ENCODE measurements around the gene UBASH3A.
A peak's percentile ranks its signal among the peaks of the same experiment; 100 is the strongest.

The UBASH3A gene

DNA sequence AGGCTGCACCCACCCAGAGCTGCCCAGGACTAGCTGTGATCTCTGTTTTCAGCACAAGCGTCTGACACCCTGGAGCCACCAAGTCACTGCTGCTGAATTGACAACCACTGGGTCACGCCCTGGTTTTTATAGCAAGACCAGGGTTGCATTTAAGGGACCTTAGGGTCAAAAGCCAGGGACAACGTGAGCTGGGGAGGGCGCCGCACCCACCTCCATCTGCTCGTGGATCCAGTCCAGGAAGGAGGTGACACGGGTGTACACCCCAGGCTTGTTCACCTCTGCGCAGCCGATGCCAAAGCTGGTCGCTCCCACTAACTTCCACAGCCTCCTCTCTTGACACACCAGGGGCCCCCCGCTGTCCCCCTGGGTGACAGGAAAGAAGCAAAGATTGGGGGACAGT, 28.2 kb upstream of the UBASH3A start:
- DNase-seq, result no peak

DNA sequence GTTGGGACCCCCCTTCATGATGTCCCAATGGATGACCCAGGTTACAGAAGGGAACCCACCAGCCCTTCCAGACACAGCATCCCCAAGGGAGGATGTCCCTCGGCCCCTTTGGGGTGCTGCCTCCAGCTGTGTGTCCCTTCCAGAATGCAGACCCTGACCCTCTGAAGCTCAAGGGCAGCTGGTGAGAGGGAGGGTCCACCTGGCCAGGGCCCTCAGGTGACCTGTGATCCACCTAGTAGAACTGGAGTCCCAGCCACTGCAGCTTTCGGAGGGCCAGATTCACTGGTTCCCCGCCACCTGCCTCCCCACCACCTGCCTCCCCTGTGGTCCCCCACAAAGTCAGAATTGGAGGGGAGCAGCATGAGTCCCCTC, 27.8 kb upstream of the UBASH3A start:
- no peak for DNase-seq

DNA sequence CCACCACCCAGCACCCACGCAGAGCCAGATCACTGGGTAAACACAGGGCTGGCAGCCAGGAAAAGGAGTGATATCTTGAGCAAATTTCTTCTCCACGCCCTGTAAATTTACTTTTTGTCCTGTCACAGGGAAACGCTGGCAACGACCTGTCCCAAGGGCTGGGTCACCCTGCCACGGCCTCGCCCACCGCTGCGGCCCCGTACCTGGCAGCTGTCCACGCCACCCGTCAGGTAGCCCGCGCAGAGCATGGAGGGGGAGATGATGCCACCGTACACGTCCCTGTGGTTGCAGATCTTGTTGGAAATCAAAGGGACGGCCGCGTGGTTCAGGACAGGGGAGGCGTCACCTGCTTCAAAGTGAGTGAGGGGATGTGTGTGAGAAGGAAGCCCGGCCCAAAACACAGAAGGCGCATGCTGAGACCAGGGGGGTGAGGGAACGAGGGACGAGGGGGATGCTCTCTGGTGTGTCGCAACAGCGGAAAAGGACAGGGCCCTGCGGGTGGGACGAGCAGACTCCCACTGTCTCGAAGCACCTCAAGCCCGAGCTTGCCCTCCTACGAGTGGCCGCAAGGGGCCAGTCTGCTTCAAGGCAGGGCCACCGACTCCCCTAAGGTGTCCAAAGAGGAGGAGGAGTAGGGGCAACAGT, 27.2 kb upstream of the UBASH3A start:
- no peak for DNase-seq

DNA sequence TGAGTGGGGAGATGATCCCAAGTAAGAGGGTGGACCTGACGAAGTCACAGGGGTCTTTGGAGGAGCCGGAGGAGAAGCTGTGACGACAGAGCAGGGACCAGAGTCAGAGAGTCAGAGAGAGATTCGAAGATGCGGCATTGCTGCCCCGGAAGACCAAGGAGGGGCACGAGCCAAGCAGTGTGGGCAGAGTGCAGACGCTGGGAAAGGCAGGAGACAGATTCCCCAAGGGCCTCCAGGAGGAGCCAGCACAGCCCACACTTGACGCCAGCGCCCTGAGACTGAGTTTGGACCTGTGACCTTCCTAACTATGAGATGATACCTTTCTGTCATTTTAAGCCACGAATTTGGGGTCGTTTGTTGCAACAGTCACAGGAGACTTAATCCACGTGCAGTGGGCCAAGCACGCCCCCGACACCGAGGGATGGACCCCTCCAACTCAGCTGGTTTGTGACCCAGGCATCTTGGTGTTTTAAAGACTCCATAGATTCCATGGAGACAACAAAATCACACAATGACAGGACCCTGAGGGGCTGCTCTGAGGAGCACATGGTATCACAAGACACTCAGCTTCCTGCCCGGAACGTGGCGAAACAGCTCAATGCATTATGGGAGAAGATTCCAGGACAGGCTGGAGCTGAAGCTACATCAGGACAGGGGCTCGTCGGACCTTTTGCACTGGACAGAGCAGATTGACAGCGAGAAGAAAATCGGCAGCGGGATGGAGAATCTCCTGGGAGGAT, 26.3 kb upstream of the UBASH3A start:
- no peak for DNase-seq

DNA sequence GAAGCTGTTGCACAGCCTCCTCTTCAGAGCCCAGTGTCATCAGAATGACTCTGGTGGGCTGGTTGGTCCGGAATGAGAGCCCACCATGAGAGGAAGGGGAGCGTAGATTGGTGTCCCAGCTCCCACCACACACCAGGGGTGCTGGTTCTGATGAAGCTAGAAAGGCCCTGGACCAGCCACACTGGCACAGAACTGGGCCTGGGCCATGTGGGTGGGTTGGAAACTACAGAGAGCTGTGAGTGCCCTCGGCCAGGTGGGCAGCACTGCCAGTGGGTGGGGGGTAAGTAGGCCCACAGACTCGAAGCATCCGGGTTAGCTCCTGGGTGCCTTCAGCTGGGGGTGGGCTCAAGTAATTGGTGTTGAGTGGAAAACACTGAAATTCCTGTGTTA, 25.8 kb upstream of the UBASH3A start:
- no peak for DNase-seq

DNA sequence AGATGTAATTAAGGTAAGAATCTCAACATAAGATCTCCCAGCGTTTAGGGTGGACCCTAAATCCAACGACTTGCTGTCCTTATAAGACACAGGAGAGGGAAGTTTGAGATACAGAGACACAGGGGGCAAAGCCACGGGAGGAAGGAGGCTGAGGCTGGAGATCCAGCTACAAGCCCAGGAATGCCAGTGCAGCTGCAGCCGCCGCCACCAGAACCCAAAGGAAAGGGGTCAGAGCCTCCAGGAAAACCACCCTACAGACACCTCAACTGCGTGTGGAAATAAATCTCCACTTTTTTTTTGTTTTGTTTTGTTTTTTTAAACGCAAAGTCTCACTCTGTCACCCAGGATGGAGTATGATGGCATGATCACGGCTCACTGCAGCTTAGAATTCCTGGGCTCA, 25.3 kb upstream of the UBASH3A start:
- DNase-seq, result no peak

DNA sequence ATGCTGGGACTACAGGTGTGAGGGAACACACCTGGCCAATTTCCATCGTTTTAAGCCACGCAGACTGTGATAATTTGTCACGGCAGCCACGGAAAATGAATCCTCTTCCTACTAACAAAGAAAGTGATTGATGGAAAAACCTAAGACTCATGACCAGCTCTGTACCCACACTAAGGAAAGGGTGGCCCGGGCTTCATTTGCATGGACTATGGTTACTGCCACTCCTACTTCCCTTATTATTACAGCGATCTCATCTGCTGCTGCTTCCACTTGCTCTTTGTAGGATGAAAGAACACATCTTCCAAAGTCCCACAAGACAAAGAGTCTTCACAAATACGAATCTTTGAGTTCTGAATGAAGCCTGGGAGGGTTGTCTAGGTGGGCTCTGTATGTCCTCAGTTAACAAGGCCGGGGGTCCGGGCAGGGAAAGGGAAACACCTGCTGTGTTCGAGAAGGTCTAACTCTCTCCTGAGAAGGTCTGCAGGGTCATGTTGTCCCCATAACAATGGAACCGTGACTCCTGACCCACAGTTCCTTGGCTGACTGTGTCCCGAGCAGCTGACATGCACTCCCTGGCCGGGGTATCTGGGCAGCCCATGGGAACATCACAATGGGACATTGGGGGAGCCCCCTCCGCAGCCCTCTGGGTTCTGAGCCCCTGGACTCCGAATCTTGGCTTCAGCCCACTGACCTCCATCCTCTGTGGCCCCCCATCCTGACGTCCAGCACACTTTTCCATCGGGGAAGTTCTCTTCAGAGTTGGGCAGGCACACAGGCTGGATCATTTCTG, 24.1 kb upstream of the UBASH3A start:
- no peak for DNase-seq

DNA sequence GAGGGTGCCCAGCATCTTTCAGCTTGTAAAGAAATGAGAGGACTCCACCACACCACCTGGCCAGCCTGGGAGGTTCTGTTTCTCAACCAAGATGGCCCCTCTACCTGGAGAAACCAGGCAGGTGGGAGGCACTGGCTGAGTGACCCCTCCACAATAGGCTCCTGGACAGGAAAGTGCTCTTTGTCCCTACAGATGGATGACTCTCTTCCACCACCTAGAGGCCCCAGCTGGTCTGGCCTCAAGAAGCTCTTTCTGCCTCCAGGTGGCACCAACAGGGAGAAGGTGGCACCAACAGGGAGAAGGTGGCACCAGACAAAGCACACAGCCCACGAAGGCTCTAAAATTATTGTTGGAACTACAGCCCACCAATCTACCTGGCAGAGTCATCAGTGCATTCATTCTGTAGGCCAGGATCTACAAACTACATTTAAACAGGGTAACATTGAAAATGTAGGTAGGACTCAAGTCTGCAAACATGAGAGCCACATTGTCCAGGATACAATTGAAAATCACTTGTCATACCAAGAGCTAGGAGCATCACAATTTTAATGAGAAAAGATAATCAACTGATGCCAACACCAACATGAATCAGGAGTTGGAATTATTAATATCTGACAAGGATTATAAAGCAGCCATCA, 22.2 kb upstream of the UBASH3A start:
- peak; percentile 24 for DNase-seq

DNA sequence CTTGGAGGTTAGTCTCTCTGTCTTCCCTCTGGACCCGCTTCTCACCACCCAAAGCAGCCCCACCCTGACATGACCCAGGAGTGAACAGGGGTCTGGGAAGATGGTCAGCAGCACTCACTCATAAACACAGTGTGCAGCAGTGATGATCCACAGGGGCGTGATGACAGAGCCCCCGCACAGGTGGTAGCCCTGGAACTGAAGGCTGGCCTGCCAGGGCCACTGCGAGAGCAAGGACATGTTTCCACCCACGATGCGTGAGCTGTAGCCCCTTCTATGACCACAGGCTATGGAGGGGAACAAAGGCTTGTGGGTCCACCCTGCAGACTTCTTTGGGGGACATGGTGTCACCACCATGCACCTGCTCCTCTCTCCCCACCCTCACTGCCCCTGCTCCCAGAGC, 20.8 kb upstream of the UBASH3A start:
- no peak for DNase-seq

DNA sequence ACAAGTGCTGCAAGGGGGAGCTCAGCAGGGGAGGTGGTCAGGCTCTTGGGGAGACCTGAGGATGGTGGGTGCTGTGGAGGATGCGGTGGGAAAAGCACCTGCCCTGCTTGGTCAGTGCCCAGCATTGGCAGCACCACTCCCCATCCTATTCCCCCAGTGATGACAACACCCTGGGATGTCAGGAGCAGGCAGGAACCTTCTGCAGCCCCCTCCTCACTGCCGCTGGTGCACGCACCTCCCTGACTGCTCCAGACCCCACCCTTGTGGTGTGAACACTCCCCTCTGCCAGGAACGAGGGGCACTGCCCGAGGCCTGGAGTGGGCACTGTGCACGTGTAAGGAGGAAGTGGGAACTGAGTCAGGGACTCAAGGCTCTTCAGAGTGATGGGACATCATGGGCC, 20.4 kb upstream of the UBASH3A start:
- no peak for DNase-seq

DNA sequence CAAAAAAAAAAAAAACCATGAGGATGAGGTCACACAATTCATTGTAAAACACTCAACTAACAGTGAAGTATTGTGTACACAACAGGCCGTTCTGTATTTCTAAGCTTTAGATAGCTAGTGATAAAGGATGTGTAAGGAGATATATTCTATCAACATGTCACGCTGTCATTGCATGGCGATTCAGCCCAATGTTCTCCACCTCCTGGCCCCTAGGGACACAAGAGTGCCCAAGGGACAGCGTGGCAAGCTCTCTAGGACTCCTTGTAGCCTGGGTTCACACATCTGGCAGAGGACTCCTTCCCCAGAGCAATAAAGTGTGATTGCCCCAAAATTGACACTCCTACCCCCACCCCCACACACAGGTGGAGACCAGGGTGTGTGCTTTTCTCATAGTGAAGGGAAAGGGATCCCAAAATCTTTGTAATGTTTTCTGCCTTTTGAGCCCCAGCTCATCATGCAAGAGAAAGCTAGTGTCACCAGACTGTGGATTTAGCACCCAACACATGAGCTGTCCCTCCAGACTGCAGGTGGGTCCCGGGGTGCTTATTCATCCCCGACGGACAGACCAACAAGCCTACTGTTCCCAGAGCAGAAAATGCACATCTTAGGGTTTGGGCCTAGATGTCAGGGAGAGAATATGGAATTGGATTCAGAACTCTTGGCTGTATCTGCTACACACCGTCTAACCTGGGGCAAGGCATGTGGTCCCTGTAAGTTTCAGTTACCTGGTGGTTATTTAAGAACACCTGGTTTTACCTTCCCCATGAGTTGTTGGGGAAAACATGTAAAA, 19.4 kb upstream of the UBASH3A start:
- no peak for DNase-seq

DNA sequence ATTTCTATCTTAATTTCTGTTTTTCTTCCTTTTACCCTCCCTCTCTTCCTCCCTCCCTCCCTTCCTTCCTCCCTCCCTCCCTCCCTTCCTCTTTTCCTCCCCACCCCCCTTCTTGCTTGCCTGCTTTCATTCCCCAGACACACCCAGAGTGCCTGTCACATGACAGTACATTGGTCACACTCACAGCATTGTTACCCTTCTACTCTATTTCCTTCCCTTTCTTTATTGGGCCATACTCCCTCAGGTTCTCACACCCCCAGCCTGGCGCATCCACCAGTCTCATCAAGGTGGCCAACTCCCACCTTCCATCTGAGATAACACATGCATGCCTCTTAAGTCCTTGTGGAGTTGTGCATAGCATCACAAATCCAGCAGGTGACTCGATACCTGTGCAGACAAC, 18.7 kb upstream of the UBASH3A start:
- no peak for DNase-seq

DNA sequence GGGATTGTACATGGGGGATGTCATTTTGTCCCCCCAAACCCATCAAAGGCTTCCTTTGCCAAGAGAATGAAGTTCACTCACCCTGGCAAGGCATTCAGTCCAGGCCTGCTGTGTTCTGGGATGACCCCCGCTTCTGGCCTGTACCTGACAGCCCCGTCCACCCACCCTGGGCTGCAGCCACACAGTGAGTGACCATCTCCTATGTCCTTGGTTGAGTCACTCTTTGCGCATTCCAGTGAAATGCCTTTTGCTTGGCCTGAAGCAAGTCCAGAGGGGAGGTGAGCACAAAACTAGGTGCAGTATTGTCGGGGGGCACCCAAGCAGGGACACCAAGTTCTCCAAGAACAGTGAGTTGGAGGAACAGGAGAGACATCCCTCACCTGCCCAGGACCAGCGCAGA, 18.1 kb upstream of the UBASH3A start:
- DNase-seq, result no peak

DNA sequence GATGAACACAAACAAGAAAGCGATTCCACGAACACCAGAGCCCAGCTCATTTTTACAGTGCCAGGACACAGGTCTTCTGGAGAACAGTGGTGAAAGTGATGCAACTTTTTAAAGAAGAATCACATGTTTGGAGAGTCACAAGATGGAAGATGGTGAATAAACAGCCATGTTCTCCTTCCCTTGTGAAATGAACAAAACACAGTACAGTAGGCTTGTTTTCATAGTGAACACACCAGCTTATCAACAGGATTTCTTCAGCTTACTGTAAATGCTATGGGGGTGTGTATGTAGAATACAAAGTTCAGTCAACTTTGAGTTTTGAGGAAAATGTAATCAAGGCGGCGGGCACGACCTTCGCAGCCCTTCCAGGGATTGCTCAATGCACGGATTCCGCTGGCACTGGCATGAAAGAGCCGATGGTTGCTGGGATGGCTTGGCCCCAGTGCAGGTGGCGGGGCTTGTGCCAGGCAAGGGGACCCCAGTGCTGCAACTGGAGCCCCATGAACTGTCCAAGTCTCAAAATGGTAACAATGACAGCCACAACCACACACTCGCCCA, 17.6 kb upstream of the UBASH3A start:
- DNase-seq, result no peak

DNA sequence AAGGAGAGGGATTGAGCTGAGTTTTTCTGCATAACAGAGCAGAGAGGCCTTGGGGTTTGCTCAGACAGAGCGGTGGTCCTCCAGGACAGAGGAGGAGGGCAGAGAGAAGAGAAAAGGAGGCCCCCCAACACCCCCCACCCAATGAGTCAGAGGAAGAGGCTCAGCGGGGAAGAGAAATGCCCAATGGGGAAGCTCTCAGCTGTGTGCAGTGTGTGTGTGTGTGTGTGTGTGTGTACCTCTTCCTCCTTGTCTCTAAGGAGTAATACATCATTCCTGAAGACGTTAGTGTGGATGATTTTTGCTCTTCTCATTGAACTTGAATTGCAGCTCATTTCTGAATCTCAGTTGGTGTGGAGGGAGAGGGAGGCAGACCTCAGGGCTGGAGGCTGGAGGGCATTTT, 16.5 kb upstream of the UBASH3A start:
- DNase-seq, result no peak

DNA sequence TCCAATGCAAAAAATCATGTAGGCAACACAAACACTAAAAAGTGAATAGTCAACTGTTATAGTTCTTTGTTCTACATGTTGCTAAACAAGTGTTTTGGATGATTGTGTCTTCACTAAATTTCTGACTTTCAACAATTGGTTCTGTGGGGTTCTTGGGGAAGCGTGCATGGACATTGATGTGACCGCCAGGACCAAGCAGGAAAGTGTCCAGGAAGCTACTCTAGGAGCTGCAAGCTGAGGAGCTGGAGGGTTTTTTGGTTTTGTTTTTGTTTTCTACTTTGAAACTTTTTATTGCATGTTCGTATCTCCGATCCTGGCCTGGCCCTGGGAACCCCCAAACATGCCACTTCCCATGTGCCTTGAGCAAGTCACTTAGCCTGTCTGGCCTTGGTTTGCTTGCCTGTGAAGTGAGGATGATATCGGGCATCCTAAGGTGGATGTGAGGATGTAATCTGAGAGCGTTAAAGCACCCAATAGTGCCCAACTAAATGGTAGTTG, 15.8 kb upstream of the UBASH3A start:
- no peak for DNase-seq

DNA sequence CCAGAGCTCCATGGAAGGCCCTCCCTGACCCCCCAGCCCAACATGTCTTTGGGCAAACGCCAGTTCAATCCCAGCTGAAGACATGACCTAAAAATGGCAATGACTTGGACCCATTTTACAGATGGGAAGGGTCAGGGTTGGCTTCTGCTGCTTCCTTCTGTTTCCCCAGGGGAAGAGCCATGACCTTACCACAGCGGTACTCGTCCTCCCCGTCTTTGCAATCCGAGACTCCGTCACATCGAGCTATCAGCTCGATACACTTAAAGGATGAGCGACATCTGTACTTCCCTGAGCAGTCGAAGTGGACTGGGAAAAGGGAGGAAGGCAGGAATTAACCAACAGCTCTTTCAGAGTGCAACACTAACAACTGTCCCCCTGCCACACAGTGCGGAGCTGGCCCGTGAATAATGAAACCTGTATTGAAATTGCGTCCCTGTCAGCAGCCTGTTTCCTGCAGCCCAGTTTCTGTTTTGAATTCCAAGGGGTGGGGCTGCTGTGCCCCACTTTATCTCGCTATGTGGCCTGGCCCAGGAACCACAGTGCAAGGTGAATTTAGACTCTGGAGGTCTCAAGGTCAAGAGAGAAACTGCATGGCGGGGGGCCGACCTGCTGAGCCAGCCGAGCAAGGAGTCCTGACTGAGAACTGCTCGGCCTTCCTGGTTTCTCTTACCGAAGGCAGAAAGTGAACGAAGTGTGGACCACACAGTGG, 14.8 kb upstream of the UBASH3A start:
- DNase-seq, result peak; percentile 30

DNA sequence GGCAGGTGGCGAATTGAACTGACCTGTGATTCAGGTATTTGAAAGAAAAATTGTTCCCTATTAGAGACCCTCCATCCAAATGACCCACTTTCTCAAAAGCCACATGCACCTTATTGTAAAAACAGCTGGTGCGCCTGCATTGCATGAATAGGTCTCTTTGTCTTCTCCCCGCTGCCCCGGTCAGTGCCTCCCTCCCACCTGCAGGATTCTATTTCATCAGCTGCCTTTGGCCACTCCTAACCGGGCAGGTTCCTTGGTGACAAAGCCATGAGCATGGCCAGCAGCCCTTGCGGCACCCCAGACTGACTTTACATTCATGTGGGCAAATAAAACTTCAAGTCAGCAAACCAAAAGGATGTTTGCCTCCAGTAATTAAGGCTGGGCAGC, 14.3 kb upstream of the UBASH3A start:
- no peak for DNase-seq

DNA sequence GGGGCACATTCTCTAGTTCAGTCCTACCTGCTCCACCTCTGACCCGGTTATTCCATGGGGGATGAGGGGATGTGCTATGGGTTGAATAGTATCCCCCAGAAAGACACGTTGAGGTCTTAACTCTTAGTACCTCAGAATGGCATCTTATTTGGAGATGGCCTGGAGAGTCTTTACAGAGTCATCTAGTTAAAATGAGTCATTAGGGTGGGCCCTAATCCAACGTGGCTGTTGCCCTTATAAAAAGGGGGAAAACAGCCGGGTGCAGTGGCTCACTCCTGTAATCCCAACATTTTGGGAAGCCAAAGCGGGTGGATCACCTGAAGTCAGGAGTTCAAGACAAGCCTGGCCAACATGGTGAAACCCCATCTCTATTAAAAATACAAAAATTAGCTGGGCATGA, 13.5 kb upstream of the UBASH3A start:
- DNase-seq, result no peak

DNA sequence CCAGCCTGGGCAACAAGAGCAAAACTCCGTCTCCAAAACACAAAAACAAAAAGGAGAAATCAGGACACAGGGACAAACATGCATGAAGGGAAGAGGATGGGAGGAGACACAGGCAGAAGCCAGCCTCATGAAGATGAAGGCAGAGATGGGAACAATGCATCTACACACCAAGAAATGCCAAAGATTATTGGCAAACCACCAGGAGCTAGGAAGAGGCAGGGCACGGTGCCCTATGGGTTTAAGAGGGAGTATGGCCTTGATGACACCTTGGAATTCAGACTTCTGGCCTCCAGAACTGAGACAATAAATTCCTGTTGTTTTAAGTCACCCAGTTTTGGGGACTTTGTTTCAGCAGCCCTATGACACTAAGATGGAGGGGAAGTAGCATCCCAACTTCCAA, 13.0 kb upstream of the UBASH3A start:
- no peak for DNase-seq

DNA sequence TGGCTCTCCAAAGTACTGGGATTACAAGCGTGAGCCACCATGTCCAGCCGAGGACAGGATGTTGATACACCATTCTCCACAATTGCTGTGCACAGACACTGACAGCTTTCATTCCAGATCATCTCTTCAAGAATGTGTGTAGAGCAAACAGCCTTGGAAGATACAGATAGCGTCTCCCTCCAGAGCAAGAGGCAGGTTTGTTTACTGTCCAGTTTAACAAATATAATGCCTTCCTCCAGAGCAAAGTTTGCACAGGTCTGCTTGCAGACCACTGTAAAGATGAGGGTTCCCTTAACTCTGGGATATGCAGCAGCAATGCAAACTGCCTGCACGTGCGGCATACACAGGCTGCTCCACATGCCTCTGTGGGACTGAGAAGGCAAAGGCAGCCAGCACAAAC, 12.4 kb upstream of the UBASH3A start:
- DNase-seq, result no peak

Data from central memory CD4-positive, alpha-beta T cell (primary cell).